HepG2 (cell line): ENCODE results near the gene LIPA. TPM values are rescaled to one million over a fixed set of nuclear protein-coding genes. Genes with fewer than 3 reads are reported as not detected.

Experiments
- ATAC-seq: fragments of 200-7000 bp; cut with Tn5 transposase; 3 replicates; pipeline ENCODE4 v1.9.1; 2020; ENCODE audit warnings: mild to moderate bottlenecking, moderate library complexity
- BruUV-seq: library from RNA; stranded (reverse); fragments of 400-500 nt; replicated peaks from 2 replicates; lab custom pipeline; 2021; lab: Mats Ljungman, UMichigan
- CTCF ChIA-PET: fragments of 300-600 bp; formaldehyde crosslinking; extraction: SDS; loops from one replicate; lab custom pipeline; 2021; ENCODE audit warnings: low total read pairs, inconsistent platforms, low intra/inter-chr PET ratio; lab: Yijun Ruan, JAX
- POLR2A ChIA-PET: fragments of 350-600 bp; sonication (Branson Sonifier 250); formaldehyde crosslinking; loops from one replicate; lab custom pipeline; 2020; ENCODE audit warnings: antibody characterized with exemption, inconsistent platforms; lab: Yijun Ruan, JAX
- DNase-seq: peaks from one replicate; pipeline ENCODE4 v3.0.0-alpha.2; 2015; ENCODE audit warnings: low spot score
- FAIRE-seq: peaks from 3 replicates; lab custom pipeline; 2011; peaks lifted over from hg19 to GRCh38; lab: Jason Lieb, UNC
- H2AFZ ChIP-seq: one replicate; pipeline ENCODE4 v1.6.1; 2011; ENCODE audit warnings: low read length, inconsistent platforms
- H3K27ac ChIP-seq: fragments of 300-600 bp; 3 replicates; pipeline ENCODE4 v1.8.0; 2011; ENCODE audit warnings: mixed run types, mild to moderate bottlenecking, mixed read lengths, low read length, inconsistent platforms; ENCODE audit not compliant: insufficient read depth; ENCODE audit errors: extremely low read length
- H3K27me3 ChIP-seq, 2 experiments: fragments of 200-600 bp in 1 of 2; 2 replicates in 1 of 2; 3 replicates in 1 of 2; pipeline versions ENCODE4 v1.6.0 to v1.8.0; 2011; ENCODE audit warnings: low read length in 2 of 2, mild to moderate bottlenecking in 2 of 2, moderate library complexity in 2 of 2, inconsistent platforms in 1 of 2; ENCODE audit not compliant: insufficient read depth in 2 of 2, control insufficient read depth in 1 of 2
- H3K36me3 ChIP-seq, 2 experiments: fragments of 200-600 bp in 1 of 2; replicated peaks in 1 of 2; 2 replicates in 1 of 2; 3 replicates in 1 of 2; pipeline versions ENCODE4 v1.5.1 to v1.8.0; 2011; ENCODE audit warnings: low read length in 2 of 2, inconsistent platforms in 1 of 2; ENCODE audit not compliant: insufficient read depth in 2 of 2, control insufficient read depth in 1 of 2
- H3K4me1 ChIP-seq: 2 replicates; pipeline ENCODE4 v1.5.1; 2012; ENCODE audit warnings: low read length, inconsistent platforms; ENCODE audit not compliant: insufficient read depth
- H3K4me2 ChIP-seq: 2 replicates; pipeline ENCODE4 v1.6.0; 2011; ENCODE audit warnings: low read depth, low read length, inconsistent platforms
- H3K4me3 ChIP-seq, 3 experiments: fragments of 200-600 bp in 1 of 3; sonication (generic), shearing (Covaris generic) in 1 of 3; replicated peaks in 1 of 3; 2 replicates each; pipeline ENCODE4 v1.5.1; 2011 to 2016; ENCODE audit warnings: low read length in 3 of 3, inconsistent platforms in 2 of 3, low read depth in 2 of 3, mild to moderate bottlenecking in 2 of 3, control low read depth in 1 of 3, mixed read lengths in 1 of 3; ENCODE audit not compliant: insufficient read depth in 1 of 3
- H3K79me2 ChIP-seq: one replicate; pipeline ENCODE4 v1.6.1; 2011; ENCODE audit warnings: low read length, inconsistent platforms; ENCODE audit not compliant: insufficient read depth
- H3K9ac ChIP-seq: 2 replicates; pipeline ENCODE4 v1.6.0; 2011; ENCODE audit warnings: mild to moderate bottlenecking, low read depth, low read length, inconsistent platforms; ENCODE audit not compliant: insufficient read depth
- H3K9me3 ChIP-seq: 2 replicates; pipeline ENCODE4 v1.5.1; 2012; ENCODE audit warnings: mild to moderate bottlenecking, low read length
- H4K20me1 ChIP-seq: 2 replicates; pipeline ENCODE4 v1.6.0; 2011; ENCODE audit warnings: inconsistent platforms, mild to moderate bottlenecking, low read length, moderate library complexity; ENCODE audit not compliant: insufficient read depth
- CREB1 ChIP-seq, 2 experiments: fragments of 450-650 bp in 1 of 2; IDR thresholded peaks; 2 replicates each; pipeline ENCODE4 v1.6.1; 2016 to 2017; ENCODE audit warnings: control low read depth in 1 of 2, mild to moderate bottlenecking in 1 of 2, missing compliant biosample characterization in 1 of 2, missing genetic modification characterization in 1 of 2
- IKZF1 ChIP-seq: fragments of 450-650 bp; IDR thresholded peaks from 2 replicates; pipeline ENCODE4 v1.7.1; 2016
- MEF2D ChIP-seq: sonication (generic); formaldehyde crosslinking; IDR thresholded peaks from 2 replicates; pipeline ENCODE4 v1.5.1; 2020; ENCODE audit warnings: mild to moderate bottlenecking, missing genetic modification reagents
- RBAK ChIP-seq: sonication (generic); formaldehyde crosslinking; IDR thresholded peaks from 2 replicates; pipeline ENCODE4 v1.5.1; 2020; ENCODE audit warnings: mild to moderate bottlenecking, missing genetic modification reagents
- SRY ChIP-seq: sonication (generic); formaldehyde crosslinking; IDR thresholded peaks from 2 replicates; pipeline ENCODE4 v1.8.0; 2022; ENCODE audit warnings: mild to moderate bottlenecking, missing genetic modification reagents
- ZNF234 ChIP-seq: sonication (generic); formaldehyde crosslinking; conservative IDR thresholded peaks from 2 replicates; pipeline ENCODE4 v1.5.1; 2020; ENCODE audit warnings: mild to moderate bottlenecking, missing genetic modification reagents
- ZSCAN29 ChIP-seq: sonication (generic); formaldehyde crosslinking; conservative IDR thresholded peaks from 2 replicates; pipeline ENCODE4 v1.4.0; 2020; ENCODE audit warnings: mild to moderate bottlenecking, missing genetic modification reagents
- WGBS: methylation state at CpG from one replicate; pipeline ENCODE4 v1.1.6; 2017; ENCODE audit warnings: low lambda C conversion rate; 5-methylcytosine and 5-hydroxymethylcytosine counted together
- in situ Hi-C: cut with HindIII; loops from 2 replicates; pipeline ENCODE4 v1.10.0; 2017; ENCODE audit warnings: low pct_unique_long_range_greater_than_20kb; ENCODE audit not compliant: extremely low pct_ligation_motif_present
- intact Hi-C: fragments of 100-400 bp; cut with micrococcal nuclease; formaldehyde crosslinking; loops from one replicate; pipeline ENCODE4 v1.10.0; 2022; ENCODE audit not compliant: unreplicated experiment
- polyA plus RNA-seq, 8 experiments: library from polyadenylated mRNA; depleted of rRNA in 3 of 8; stranded (reverse) in 7 of 8; unstranded in 1 of 8; fragments of >200 nt; fragmentation: Illumina TruSeq in 4 of 8; extraction: Trizol in 4 of 8; gene quantifications; 2 replicates each; pipeline versions ENCODE4 v1.2.1 to v1.2.3, GENCODE V29; 2011 to 2016; ENCODE audit warnings: low read depth in 4 of 8, missing spikeins in 1 of 8, mixed read lengths in 1 of 8; ENCODE audit not compliant: insufficient read depth in 1 of 8
- total RNA-seq, 5 experiments: library from RNA; depleted of rRNA; stranded (reverse); fragments of >200 nt; fragmentation: Illumina TruSeq; extraction: Trizol; gene quantifications; 2 replicates each; pipeline ENCODE4 v1.2.3, GENCODE V29; 2016; ENCODE audit warnings: low read depth in 1 of 5
- TF ChIP-seq, protein P1 (sequence below): sonication (generic); formaldehyde crosslinking; IDR thresholded peaks from 2 replicates; pipeline ENCODE4 v1.4.0; 2020; ENCODE audit warnings: missing genetic modification reagents, borderline replicate concordance
- TF ChIP-seq, protein P2 (sequence below): IDR thresholded peaks from 2 replicates; pipeline ENCODE4 v1.6.1; 2016
- TF ChIP-seq, protein P3 (sequence below): sonication (generic); formaldehyde crosslinking; IDR thresholded peaks from 2 replicates; pipeline ENCODE4 v1.4.0; 2020; ENCODE audit warnings: missing genetic modification reagents
- TF ChIP-seq, protein P4 (sequence below): sonication (generic); formaldehyde crosslinking; IDR thresholded peaks from 2 replicates; pipeline ENCODE4 v1.5.1; 2020; ENCODE audit warnings: mild to moderate bottlenecking, missing genetic modification reagents, moderate library complexity

The LIPA gene
- total and polyA plus RNA-seq, 2 of the 13 experiments (the other 11 are each of a cell fraction or from before 2014, with no cell fraction given): 57.1 to 79.5 TPM

DNA sequence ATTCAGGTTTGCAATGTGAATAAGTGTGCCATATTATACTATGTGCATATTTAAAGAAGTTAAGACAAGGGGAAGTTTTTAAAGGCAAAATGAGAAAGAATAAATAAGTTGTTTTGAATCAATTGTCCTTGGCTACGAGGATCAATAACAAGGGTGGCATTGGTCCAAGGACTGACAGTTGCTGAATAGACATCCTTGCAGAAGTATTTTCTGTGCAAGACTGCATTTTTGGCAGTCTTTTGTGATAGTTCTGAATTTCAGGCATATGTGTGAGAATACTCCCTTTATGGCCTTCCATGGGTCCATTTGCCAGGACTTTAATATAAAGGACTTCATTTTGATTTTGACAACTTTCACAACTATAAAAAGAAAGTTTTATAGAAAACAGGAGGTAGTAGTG, 5.4 kb upstream of the LIPA start:
- no peak for DNase-seq
- Histone ChIP-seq H2AFZ (no peak overlapping the region), H3K36me3 (no peaks in the 10 kb centered on the region), H3K79me2 (no peaks in the 10 kb centered on the region), H3K9me3 (peaks cover 17% of the 10 kb centered on the region; the same call in 1 of the 2 replicates), H3K4me3 (no peak overlapping the region), H3K4me1 (peaks cover 7% of the 10 kb centered on the region), H3K9ac (no peak overlapping the region), H3K4me2 (no peak overlapping the region), H4K20me1 (no peaks in the 10 kb centered on the region), H3K27ac (no peak overlapping the region), H3K27me3 (no peaks in the 10 kb centered on the region)
- POLR2A ChIA-PET: no interaction called here
- no TSS peak for BruUV-seq
- 8% methylated on average over 1 of the region's 1 CpG for WGBS
- CTCF ChIA-PET: no interaction called here
- TF ChIP-seq, protein P1, sequence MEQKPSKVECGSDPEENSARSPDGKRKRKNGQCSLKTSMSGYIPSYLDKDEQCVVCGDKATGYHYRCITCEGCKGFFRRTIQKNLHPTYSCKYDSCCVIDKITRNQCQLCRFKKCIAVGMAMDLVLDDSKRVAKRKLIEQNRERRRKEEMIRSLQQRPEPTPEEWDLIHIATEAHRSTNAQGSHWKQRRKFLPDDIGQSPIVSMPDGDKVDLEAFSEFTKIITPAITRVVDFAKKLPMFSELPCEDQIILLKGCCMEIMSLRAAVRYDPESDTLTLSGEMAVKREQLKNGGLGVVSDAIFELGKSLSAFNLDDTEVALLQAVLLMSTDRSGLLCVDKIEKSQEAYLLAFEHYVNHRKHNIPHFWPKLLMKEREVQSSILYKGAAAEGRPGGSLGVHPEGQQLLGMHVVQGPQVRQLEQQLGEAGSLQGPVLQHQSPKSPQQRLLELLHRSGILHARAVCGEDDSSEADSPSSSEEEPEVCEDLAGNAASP (CRISPR knock-in tag): no peak
- TF ChIP-seq ZNF234 (CRISPR knock-in tag) (no peak), RBAK (CRISPR knock-in tag) (no peak), MEF2D (CRISPR knock-in tag) (no peak)
- TF ChIP-seq, protein P2, sequence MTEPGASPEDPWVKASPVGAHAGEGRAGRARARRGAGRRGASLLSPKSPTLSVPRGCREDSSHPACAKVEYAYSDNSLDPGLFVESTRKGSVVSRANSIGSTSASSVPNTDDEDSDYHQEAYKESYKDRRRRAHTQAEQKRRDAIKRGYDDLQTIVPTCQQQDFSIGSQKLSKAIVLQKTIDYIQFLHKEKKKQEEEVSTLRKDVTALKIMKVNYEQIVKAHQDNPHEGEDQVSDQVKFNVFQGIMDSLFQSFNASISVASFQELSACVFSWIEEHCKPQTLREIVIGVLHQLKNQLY (CRISPR knock-in tag): no peak
- intact Hi-C loops: no loop called here
- no peak for FAIRE-seq
- in situ Hi-C loops: loop anchor here (5.0 kb wide), 1 partner anchor 115 kb away; no protein-coding TSS in a partner anchor
- ATAC-seq: no peak

DNA sequence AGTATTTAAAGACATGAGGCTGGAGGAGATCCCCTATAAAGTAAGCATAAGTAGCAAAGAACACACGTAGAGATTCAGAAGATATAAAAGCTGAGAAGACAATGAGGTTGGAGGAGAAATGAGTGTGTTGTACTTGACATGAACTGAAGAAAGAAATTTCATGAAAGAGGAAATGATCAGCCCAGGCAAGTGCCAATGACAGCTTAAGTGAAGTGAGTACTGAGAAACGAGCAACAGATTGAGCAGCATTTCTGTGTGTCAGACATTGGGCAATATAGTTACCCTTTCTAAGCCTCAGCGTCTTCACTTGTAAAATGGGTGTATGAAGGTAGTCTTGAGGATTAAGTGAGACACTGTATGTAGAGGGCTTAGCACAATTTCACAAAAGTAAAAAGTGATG, 4.8 kb upstream of the LIPA start:
- Histone ChIP-seq H3K4me3 (no peak overlapping the region), H3K4me2 (no peak overlapping the region), H3K9me3 (peaks cover 17% of the 10 kb centered on the region; the same call in 1 of the 2 replicates), H3K4me1 (peaks cover 7% of the 10 kb centered on the region), H4K20me1 (no peaks in the 10 kb centered on the region), H3K9ac (no peak overlapping the region), H3K27ac (no peak overlapping the region), H3K27me3 (no peaks in the 10 kb centered on the region; a peak in 1 of 5 replicates), H3K36me3 (no peaks in the 10 kb centered on the region), H3K79me2 (no peaks in the 10 kb centered on the region), H2AFZ (no peak overlapping the region)
- intact Hi-C loops (no loop called here), in situ Hi-C loops (loop anchor here (5.0 kb wide), 1 partner anchor 116 kb away; no protein-coding TSS in a partner anchor)
- CTCF ChIA-PET: no interaction called here
- no TSS peak for BruUV-seq
- DNase-seq (no peak), ATAC-seq (no peak), FAIRE-seq (no peak)
- WGBS: 5% methylated on average over 3 of the region's 3 CpGs
- POLR2A ChIA-PET: no interaction called here
- no peak for TF ChIP-seq ZSCAN29 (CRISPR knock-in tag)
- TF ChIP-seq IKZF1: no peak
- TF ChIP-seq SRY (CRISPR knock-in tag): no peak
- TF ChIP-seq, protein P3, sequence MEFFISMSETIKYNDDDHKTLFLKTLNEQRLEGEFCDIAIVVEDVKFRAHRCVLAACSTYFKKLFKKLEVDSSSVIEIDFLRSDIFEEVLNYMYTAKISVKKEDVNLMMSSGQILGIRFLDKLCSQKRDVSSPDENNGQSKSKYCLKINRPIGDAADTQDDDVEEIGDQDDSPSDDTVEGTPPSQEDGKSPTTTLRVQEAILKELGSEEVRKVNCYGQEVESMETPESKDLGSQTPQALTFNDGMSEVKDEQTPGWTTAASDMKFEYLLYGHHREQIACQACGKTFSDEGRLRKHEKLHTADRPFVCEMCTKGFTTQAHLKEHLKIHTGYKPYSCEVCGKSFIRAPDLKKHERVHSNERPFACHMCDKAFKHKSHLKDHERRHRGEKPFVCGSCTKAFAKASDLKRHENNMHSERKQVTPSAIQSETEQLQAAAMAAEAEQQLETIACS: no peak
- TF ChIP-seq, protein P4, sequence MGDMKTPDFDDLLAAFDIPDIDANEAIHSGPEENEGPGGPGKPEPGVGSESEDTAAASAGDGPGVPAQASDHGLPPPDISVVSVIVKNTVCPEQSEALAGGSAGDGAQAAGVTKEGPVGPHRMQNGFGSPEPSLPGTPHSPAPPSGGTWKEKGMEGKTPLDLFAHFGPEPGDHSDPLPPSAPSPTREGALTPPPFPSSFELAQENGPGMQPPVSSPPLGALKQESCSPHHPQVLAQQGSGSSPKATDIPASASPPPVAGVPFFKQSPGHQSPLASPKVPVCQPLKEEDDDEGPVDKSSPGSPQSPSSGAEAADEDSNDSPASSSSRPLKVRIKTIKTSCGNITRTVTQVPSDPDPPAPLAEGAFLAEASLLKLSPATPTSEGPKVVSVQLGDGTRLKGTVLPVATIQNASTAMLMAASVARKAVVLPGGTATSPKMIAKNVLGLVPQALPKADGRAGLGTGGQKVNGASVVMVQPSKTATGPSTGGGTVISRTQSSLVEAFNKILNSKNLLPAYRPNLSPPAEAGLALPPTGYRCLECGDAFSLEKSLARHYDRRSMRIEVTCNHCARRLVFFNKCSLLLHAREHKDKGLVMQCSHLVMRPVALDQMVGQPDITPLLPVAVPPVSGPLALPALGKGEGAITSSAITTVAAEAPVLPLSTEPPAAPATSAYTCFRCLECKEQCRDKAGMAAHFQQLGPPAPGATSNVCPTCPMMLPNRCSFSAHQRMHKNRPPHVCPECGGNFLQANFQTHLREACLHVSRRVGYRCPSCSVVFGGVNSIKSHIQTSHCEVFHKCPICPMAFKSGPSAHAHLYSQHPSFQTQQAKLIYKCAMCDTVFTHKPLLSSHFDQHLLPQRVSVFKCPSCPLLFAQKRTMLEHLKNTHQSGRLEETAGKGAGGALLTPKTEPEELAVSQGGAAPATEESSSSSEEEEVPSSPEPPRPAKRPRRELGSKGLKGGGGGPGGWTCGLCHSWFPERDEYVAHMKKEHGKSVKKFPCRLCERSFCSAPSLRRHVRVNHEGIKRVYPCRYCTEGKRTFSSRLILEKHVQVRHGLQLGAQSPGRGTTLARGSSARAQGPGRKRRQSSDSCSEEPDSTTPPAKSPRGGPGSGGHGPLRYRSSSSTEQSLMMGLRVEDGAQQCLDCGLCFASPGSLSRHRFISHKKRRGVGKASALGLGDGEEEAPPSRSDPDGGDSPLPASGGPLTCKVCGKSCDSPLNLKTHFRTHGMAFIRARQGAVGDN (CRISPR knock-in tag): no peak
- no peak for TF ChIP-seq CREB1 (IDR thresholded peaks at IDR 0.05)
- TF ChIP-seq CREB1 (CRISPR knock-in tag; IDR thresholded peaks at IDR 0.05): no peak
